PC-9 (cell line): ENCODE measurements around the gene TECTA. TPM values are rescaled to one million over a fixed set of nuclear protein-coding genes. Genes with fewer than 3 reads are reported as not detected.

Source experiments
- BruUV-seq: library from RNA; stranded (reverse); fragments of 400-500 nt; replicated peaks from 2 replicates; lab custom pipeline; 2021; lab: Mats Ljungman, UMichigan
- CTCF ChIA-PET: fragments of 300-600 bp; sonication (Branson Sonifier 250); formaldehyde crosslinking; loops from one replicate; lab custom pipeline; 2022; ENCODE audit warnings: antibody characterized with exemption; lab: Charles Lee
- POLR2A ChIA-PET: fragments of 300-600 bp; sonication (Branson Sonifier 250); formaldehyde crosslinking; loops from one replicate; lab custom pipeline; 2022; ENCODE audit warnings: antibody characterized with exemption; ENCODE audit not compliant: unreplicated experiment; lab: Charles Lee
- DNase-seq, 2 experiments: peaks; one replicate each; pipeline versions ENCODE4 v3.0.0 to v3.0.0-alpha.2; 2015 to 2022; ENCODE audit warnings: mixed read lengths in 1 of 2
- H2AFZ ChIP-seq: fragments of 200-600 bp; sonication (generic); 2 replicates; pipeline ENCODE4 v1.8.1; 2017; ENCODE audit warnings: antibody characterized with exemption
- H3F3A ChIP-seq: fragments of 200-600 bp; sonication (generic); 2 replicates; pipeline ENCODE4 v1.8.1; 2017; ENCODE audit warnings: antibody characterized with exemption, mild to moderate bottlenecking, low read depth; ENCODE audit not compliant: insufficient read depth
- H3K27ac ChIP-seq: fragments of 200-600 bp; sonication (generic); 2 replicates; pipeline ENCODE4 v1.6.1; 2016; ENCODE audit warnings: mixed run types
- H3K27me3 ChIP-seq: fragments of 200-600 bp; sonication (generic); 2 replicates; pipeline ENCODE4 v1.6.1; 2016; ENCODE audit warnings: low read depth, mixed run types; ENCODE audit not compliant: insufficient read depth
- H3K36me3 ChIP-seq: fragments of 200-600 bp; sonication (generic); 2 replicates; pipeline ENCODE4 v1.6.1; 2016; ENCODE audit warnings: low read depth, mixed run types
- H3K4me1 ChIP-seq: fragments of 200-600 bp; sonication (generic); replicated peaks from 2 replicates; pipeline ENCODE4 v1.6.1; 2016; ENCODE audit warnings: mixed run types; ENCODE audit not compliant: insufficient read depth
- H3K4me2 ChIP-seq: fragments of 200-600 bp; sonication (generic); 2 replicates; pipeline ENCODE4 v1.6.1; 2017; ENCODE audit warnings: mixed run types
- H3K4me3 ChIP-seq: fragments of 200-600 bp; sonication (generic); 2 replicates; pipeline ENCODE4 v1.6.1; 2016; ENCODE audit warnings: mixed run types
- H3K79me2 ChIP-seq: fragments of 200-600 bp; sonication (generic); 2 replicates; pipeline ENCODE4 v1.6.1; 2017; ENCODE audit warnings: low read depth, mixed run types
- H3K9me2 ChIP-seq: fragments of 200-600 bp; sonication (generic); 2 replicates; pipeline ENCODE4 v1.8.1; 2017; ENCODE audit warnings: mild to moderate bottlenecking; ENCODE audit not compliant: insufficient read depth
- H3K9me3 ChIP-seq: fragments of 200-600 bp; sonication (generic); 2 replicates; pipeline ENCODE4 v1.8.1; 2016; ENCODE audit warnings: low read depth; ENCODE audit not compliant: insufficient read depth
- H4K20me1 ChIP-seq: fragments of 200-600 bp; sonication (generic); 2 replicates; pipeline ENCODE4 v1.8.1; 2017; ENCODE audit not compliant: insufficient read depth
- CTCF ChIP-seq: fragments of 200-600 bp; sonication (generic); conservative IDR thresholded peaks from 2 replicates; pipeline ENCODE4 v1.6.1; 2017; ENCODE audit warnings: mixed run types, antibody characterized with exemption, mild to moderate bottlenecking, moderate library complexity
- EZH2 ChIP-seq: fragments of 200-600 bp; sonication (generic); IDR thresholded peaks from 2 replicates; pipeline ENCODE4 v1.8.0; 2017; ENCODE audit warnings: antibody characterized with exemption, low read depth
- intact Hi-C: fragments of 100-400 bp; cut with micrococcal nuclease; formaldehyde crosslinking; loops from one replicate; pipeline ENCODE4 v1.10.0; 2022; ENCODE audit not compliant: unreplicated experiment
- total RNA-seq: library from RNA; stranded (reverse); gene quantifications from 2 replicates; pipeline ENCODE4 v1.2.3, GENCODE V29; 2021

Gene TECTA
- total RNA-seq, 1 experiment from 2014 or later: 0.04 TPM

GRCh38 chr11:121058941-121059340 is 42.1 kb upstream of the TECTA start:
- Histone ChIP-seq H3K4me1 (no peaks in the 10 kb centered on the region), H3K36me3 (0 out of 2 replicates have a peak, but pooled peaks cover 25% of the 10 kb centered on the region), H3K79me2 (no peaks in the 10 kb centered on the region), H2AFZ (no peak overlapping the region), H4K20me1 (no peaks in the 10 kb centered on the region), H3K4me3 (no peak overlapping the region), H3K4me2 (no peak overlapping the region), H3K9me2 (no peaks in the 10 kb centered on the region), H3F3A (no peaks in the 10 kb centered on the region), H3K27me3 (no peaks in the 10 kb centered on the region), H3K9me3 (no peaks in the 10 kb centered on the region), H3K27ac (no peak overlapping the region)
- POLR2A ChIA-PET: no interaction called here
- no TSS peak for BruUV-seq
- no peak for TF ChIP-seq CTCF
- TF ChIP-seq EZH2: no peak
- no peak for DNase-seq
- intact Hi-C loops: no loop called here
- CTCF ChIA-PET: no interaction called here

- Histone ChIP-seq H2AFZ (no peak overlapping the region), H3K4me1 (no peaks in the 10 kb centered on the region), H3K27ac (no peak overlapping the region), H3K4me2 (no peak overlapping the region), H4K20me1 (no peaks in the 10 kb centered on the region), H3K4me3 (no peak overlapping the region), H3K27me3 (no peaks in the 10 kb centered on the region), H3K79me2 (no peaks in the 10 kb centered on the region), H3K36me3 (0 out of 2 replicates have a peak, but pooled peaks cover 25% of the 10 kb centered on the region), H3K9me2 (no peaks in the 10 kb centered on the region), H3F3A (no peaks in the 10 kb centered on the region), H3K9me3 (no peaks in the 10 kb centered on the region)
- DNase-seq: no peak
- intact Hi-C loops: no loop called here
- ChIA-PET CTCF (no interaction called here), POLR2A (no interaction called here)
- no TSS peak for BruUV-seq
- TF ChIP-seq EZH2: no peak
- TF ChIP-seq CTCF: no peak
These were observed 41.4 kb upstream of the TECTA start for GRCh38 chr11:121059605-121060004.

GRCh38 chr11:121063728-121064127 is 37.3 kb upstream of the TECTA start:
- CTCF ChIA-PET: no interaction called here
- Histone ChIP-seq H3K27ac (no peak overlapping the region), H4K20me1 (no peaks in the 10 kb centered on the region), H3K36me3 (0 out of 2 replicates have a peak, but pooled peaks cover 17% of the 10 kb centered on the region), H2AFZ (no peak overlapping the region), H3F3A (no peaks in the 10 kb centered on the region), H3K9me3 (no peaks in the 10 kb centered on the region), H3K79me2 (no peaks in the 10 kb centered on the region), H3K9me2 (no peaks in the 10 kb centered on the region), H3K4me2 (no peak overlapping the region), H3K4me1 (no peaks in the 10 kb centered on the region), H3K4me3 (no peak overlapping the region), H3K27me3 (no peaks in the 10 kb centered on the region)
- intact Hi-C loops: no loop called here
- BruUV-seq: no TSS peak
- no peak for DNase-seq
- POLR2A ChIA-PET: no interaction called here
- TF ChIP-seq EZH2 (no peak), CTCF (peak; percentile 63)
